ENCODE measurements around the gene PRR16.
A peak's percentile ranks its signal among the peaks of the same experiment; 100 is the strongest.
"Not testable (repeated sequence)": the region's sequence is repeated elsewhere in the genome, so short reads cannot be mapped to it uniquely, and the experiment has no call there.

PRR16 gene

GRCh38 chr5:120463991-120464626 is at the start of gene PRR16:
Gene PRR16 (plus strand): TSS chr5:120464300.
- peaks cover 6% of the 10 kb centered on the region for H3K4me1 Mint-ChIP-seq (ENCODE audit: low read depth)
- H3K27me3 Mint-ChIP-seq (ENCODE audit: low read depth): peaks cover 60% of the 10 kb centered on the region
- no peak for DNase-seq (ENCODE audit: low spot score)
- H3K9me3 Mint-ChIP-seq: no peaks in the 10 kb centered on the region
- H3K4me3 Mint-ChIP-seq: peak within 1 kb of the TSS; percentile 65
- no peak within 1 kb of the TSS for H3K27ac Mint-ChIP-seq
- H3K36me3 Mint-ChIP-seq (ENCODE audit: low read depth): no peaks in the 10 kb centered on the region

DNA sequence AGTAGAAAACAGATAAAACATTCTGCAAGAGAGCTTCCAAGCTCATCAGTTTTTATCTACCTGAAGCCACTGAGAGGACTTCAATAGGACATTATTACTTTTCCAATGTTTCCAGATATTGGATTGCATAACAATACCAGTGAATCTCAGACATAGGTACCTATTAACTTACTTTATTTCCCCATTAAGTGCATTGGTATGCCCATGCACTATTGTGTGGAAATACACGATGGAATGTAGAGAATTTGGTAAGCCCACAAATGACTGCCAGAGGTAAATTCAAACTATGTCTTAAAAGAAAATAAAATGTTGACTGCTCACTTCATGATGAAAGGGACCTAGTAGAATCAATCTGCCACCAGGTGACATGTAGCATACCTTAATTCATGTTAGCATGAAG is 48.1 kb upstream of the PRR16 start:
- H3K36me3 Mint-ChIP-seq (ENCODE audit: low read depth): no peaks in the 10 kb centered on the region
- H3K9me3 Mint-ChIP-seq: no peaks in the 10 kb centered on the region
- no peaks in the 10 kb centered on the region for H3K27me3 Mint-ChIP-seq (ENCODE audit: low read depth)
- H3K4me1 Mint-ChIP-seq (ENCODE audit: low read depth): no peaks in the 10 kb centered on the region
- no peak overlapping the region for H3K4me3 Mint-ChIP-seq
- no peak overlapping the region for H3K27ac Mint-ChIP-seq
- no peak for DNase-seq (ENCODE audit: low spot score)

GRCh38 chr5:120419127-120419526 is 45.0 kb upstream of the PRR16 start:
- no peaks in the 10 kb centered on the region for H3K4me1 Mint-ChIP-seq (ENCODE audit: low read depth)
- no peaks in the 10 kb centered on the region for H3K9me3 Mint-ChIP-seq
- no peaks in the 10 kb centered on the region for H3K27me3 Mint-ChIP-seq (ENCODE audit: low read depth)
- DNase-seq (ENCODE audit: low spot score): no peak
- H3K4me3 Mint-ChIP-seq: no peak overlapping the region
- H3K27ac Mint-ChIP-seq: no peak overlapping the region
- H3K36me3 Mint-ChIP-seq (ENCODE audit: low read depth): no peaks in the 10 kb centered on the region

GRCh38 chr5:120426633-120427275 is 37.3 kb upstream of the PRR16 start:
- H3K4me3 Mint-ChIP-seq; H3K4me1 Mint-ChIP-seq (ENCODE audit: low read depth); H3K36me3 Mint-ChIP-seq (ENCODE audit: low read depth); H3K27ac Mint-ChIP-seq; H3K27me3 Mint-ChIP-seq (ENCODE audit: low read depth); DNase-seq (ENCODE audit: low spot score): not testable (repeated sequence)
- H3K9me3 Mint-ChIP-seq: peaks cover 16% of the 10 kb centered on the region

DNA sequence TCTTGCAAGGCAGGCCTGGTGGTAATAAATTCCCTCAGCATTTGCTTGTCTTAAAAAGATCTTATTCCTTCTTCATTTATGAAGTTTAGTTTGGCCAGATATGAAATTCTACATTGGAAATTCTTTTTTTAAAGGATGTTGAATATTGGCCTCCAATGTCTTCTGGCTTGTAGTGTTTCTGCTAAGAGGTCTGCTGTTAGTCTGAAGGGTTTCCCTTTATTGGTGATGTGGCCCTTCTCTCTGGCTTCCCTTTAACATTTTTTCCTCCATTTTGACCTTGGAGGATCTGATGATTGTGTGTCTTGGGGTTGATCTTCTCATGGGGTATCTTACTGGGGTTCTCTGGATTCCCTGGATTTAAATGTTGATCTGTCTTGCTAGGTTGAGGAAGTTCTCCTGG is 33.5 kb upstream of the PRR16 start:
- Mint-ChIP-seq H3K36me3 (ENCODE audit: low read depth) (no peaks in the 10 kb centered on the region), H3K27me3 (ENCODE audit: low read depth) (no peaks in the 10 kb centered on the region), H3K4me3 (no peak overlapping the region), H3K4me1 (ENCODE audit: low read depth) (no peaks in the 10 kb centered on the region), H3K9me3 (peaks cover 13% of the 10 kb centered on the region), H3K27ac (no peak overlapping the region)
- DNase-seq (ENCODE audit: low spot score): no peak

DNA sequence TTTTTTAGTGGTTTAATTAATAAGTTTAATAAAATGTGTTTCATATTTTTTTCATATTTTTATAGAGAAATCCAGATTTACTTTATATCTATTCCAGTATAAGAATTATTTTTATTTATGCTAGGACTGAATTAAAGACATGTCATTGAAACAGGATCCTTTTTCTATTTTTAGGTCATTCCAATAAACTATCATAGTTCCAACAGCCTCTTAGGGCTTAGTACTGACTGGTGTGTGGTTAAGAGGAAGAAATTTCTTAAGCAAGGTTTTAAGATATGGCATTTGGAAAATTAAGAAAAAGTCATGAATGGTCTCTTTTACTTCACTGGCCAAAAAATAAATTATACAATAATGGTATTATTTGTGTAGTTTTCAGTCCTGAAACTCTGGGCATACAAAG is 31.2 kb upstream of the PRR16 start:
- Mint-ChIP-seq H3K27ac (no peak overlapping the region), H3K4me3 (no peak overlapping the region), H3K4me1 (ENCODE audit: low read depth) (no peaks in the 10 kb centered on the region), H3K27me3 (ENCODE audit: low read depth) (no peaks in the 10 kb centered on the region), H3K36me3 (ENCODE audit: low read depth) (no peaks in the 10 kb centered on the region), H3K9me3 (peaks cover 10% of the 10 kb centered on the region)
- no peak for DNase-seq (ENCODE audit: low spot score)

- Mint-ChIP-seq H3K27ac (no peak overlapping the region), H3K36me3 (ENCODE audit: low read depth) (no peaks in the 10 kb centered on the region), H3K27me3 (ENCODE audit: low read depth) (no peaks in the 10 kb centered on the region), H3K4me3 (no peak overlapping the region), H3K4me1 (ENCODE audit: low read depth) (no peaks in the 10 kb centered on the region), H3K9me3 (peaks cover 3% of the 10 kb centered on the region)
- DNase-seq (ENCODE audit: low spot score): no peak
These were observed 29.0 kb upstream of the PRR16 start for GRCh38 chr5:120435129-120435528.

- H3K4me3 Mint-ChIP-seq: no peak overlapping the region
- no peaks in the 10 kb centered on the region for H3K4me1 Mint-ChIP-seq (ENCODE audit: low read depth)
- no peaks in the 10 kb centered on the region for H3K36me3 Mint-ChIP-seq (ENCODE audit: low read depth)
- no peak for DNase-seq (ENCODE audit: low spot score)
- H3K27me3 Mint-ChIP-seq (ENCODE audit: low read depth): no peaks in the 10 kb centered on the region
- H3K27ac Mint-ChIP-seq: no peak overlapping the region
- no peaks in the 10 kb centered on the region for H3K9me3 Mint-ChIP-seq
These were observed 27.1 kb upstream of the PRR16 start for GRCh38 chr5:120436996-120437395.

- Mint-ChIP-seq H3K9me3 (no peaks in the 10 kb centered on the region), H3K4me3 (no peak overlapping the region), H3K27me3 (ENCODE audit: low read depth) (no peaks in the 10 kb centered on the region), H3K4me1 (ENCODE audit: low read depth) (no peaks in the 10 kb centered on the region), H3K27ac (no peak overlapping the region), H3K36me3 (ENCODE audit: low read depth) (no peaks in the 10 kb centered on the region)
- DNase-seq (ENCODE audit: low spot score): no peak
These were observed 21.4 kb upstream of the PRR16 start for GRCh38 chr5:120442694-120443093.

GRCh38 chr5:120443607-120444006 is 20.5 kb upstream of the PRR16 start:
- Mint-ChIP-seq H3K27me3 (ENCODE audit: low read depth) (no peaks in the 10 kb centered on the region), H3K9me3 (no peaks in the 10 kb centered on the region), H3K27ac (no peak overlapping the region)

DNA sequence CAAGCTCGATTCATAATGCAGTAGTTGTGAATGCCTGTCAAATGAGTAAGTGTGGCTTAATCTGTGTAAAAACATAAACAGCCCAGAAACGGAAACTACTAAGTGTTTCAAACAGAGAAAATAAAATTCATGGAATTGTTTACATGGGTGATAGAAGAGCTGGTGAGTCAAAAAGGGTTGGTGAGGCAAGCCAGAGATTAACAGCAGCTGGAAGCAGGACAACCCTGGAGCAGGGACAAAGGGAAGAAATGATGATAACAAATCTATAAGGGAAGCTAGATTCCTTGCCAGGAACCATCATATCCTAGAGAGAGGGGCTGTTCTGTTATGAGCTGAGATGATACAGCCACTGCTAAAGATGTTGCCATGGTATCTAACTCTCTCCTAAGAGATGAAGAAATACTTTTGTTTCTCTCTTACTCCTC is 18.0 kb upstream of the PRR16 start:
- Mint-ChIP-seq H3K4me1 (ENCODE audit: low read depth) (no peaks in the 10 kb centered on the region), H3K27ac (no peak overlapping the region), H3K4me3 (no peak overlapping the region), H3K36me3 (ENCODE audit: low read depth) (no peaks in the 10 kb centered on the region), H3K9me3 (no peaks in the 10 kb centered on the region), H3K27me3 (ENCODE audit: low read depth) (no peaks in the 10 kb centered on the region)
- DNase-seq (ENCODE audit: low spot score): no peak

More at GRCh38 chr5:120443607-120444006, 20.5 kb upstream of the PRR16 start:
- Mint-ChIP-seq H3K36me3 (ENCODE audit: low read depth) (no peaks in the 10 kb centered on the region), H3K4me1 (ENCODE audit: low read depth) (no peaks in the 10 kb centered on the region), H3K4me3 (no peak overlapping the region)
- DNase-seq (ENCODE audit: low spot score): no peak

DNA sequence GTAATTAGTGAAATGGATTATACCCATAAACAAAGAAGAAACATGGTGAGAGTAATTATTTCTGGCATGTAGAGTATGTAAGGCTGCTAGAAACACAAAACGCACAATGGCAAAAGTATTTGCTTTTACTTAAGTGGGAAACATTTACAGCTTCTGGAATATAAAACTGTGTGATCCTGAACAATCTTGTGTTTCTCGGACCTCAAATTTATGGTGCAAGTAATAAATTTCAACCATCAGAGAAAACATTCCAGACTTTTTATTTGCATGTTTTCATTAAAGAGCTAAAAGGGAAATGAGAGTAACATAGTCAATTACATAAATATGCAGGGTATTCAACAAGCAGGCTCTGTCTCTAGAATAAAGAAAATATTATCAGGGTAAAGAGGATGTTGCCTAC is 17.2 kb upstream of the PRR16 start:
- no peak for DNase-seq (ENCODE audit: low spot score)
- Mint-ChIP-seq H3K9me3 (no peaks in the 10 kb centered on the region), H3K36me3 (ENCODE audit: low read depth) (no peaks in the 10 kb centered on the region), H3K4me1 (ENCODE audit: low read depth) (no peaks in the 10 kb centered on the region), H3K27ac (no peak overlapping the region), H3K27me3 (ENCODE audit: low read depth) (no peaks in the 10 kb centered on the region), H3K4me3 (no peak overlapping the region)

DNA sequence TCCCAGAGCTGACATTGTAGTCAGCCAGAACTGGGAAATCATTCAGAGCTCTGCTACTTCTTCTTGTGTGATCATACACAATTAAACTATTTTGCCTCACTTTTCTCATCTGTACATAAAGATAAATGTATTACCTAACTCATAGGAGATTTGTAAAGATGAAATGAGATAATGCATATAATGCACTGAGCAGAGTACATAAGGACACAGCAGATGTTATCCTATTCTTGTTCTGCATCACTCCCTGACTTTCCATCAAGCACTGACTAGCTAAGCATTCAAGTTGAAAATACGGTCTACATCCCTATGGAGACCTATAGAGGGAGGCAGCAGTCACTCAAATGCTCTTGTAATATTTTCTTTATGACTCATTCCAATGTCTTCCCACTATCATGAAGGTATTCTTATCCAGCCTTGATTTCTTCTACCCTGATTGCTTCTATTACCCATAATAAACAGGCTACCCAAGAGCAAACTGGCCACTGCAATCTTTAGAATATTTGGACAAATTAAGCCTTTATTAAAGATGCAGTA is 16.3 kb upstream of the PRR16 start:
- Mint-ChIP-seq H3K36me3 (ENCODE audit: low read depth) (no peaks in the 10 kb centered on the region), H3K9me3 (no peaks in the 10 kb centered on the region), H3K27ac (no peak overlapping the region), H3K4me3 (no peak overlapping the region), H3K27me3 (ENCODE audit: low read depth) (no peaks in the 10 kb centered on the region), H3K4me1 (ENCODE audit: low read depth) (no peaks in the 10 kb centered on the region)
- no peak for DNase-seq (ENCODE audit: low spot score)

DNA sequence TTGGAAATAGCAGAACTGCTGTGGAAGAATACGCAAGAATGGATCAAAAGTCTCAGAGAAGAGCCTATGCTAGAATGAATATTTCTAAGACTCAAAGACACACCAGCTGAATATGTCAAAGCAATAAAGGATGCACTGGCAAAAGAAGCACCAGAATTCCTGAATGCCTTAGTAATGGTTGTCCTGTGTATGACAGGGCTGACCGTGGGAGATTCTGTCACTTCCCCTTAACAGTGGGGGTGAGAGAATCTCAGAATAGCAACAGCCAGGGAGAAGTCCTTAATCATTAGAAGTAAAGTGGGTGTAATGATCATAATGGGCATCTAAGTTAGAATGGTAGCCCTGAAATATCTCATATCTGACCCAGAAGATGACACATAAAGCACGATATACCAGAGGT is 14.6 kb upstream of the PRR16 start:
- Mint-ChIP-seq H3K36me3 (ENCODE audit: low read depth) (no peaks in the 10 kb centered on the region), H3K4me3 (no peak overlapping the region), H3K27ac (no peak overlapping the region), H3K9me3 (no peaks in the 10 kb centered on the region), H3K27me3 (ENCODE audit: low read depth) (peaks cover 3% of the 10 kb centered on the region), H3K4me1 (ENCODE audit: low read depth) (no peaks in the 10 kb centered on the region)
- DNase-seq (ENCODE audit: low spot score): no peak

DNA sequence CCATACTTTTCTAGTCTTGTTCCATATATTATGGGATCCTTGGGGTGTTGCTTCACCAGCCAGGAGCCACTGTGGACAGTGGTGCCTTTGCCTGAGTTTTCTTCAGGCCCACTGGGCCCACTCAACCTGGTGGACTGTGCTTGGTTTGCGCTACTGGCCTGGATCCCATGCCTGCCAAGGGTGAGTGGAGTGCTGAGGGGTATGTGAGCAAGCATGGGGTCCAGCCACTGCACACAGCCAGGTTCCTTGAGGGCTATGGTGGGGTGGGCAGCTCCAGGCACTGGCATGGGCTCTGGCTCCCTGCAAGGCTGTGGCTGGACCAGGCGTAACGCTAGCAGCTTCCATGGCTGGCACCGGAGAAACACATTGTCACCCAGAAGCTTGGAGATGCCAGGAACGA is 13.2 kb upstream of the PRR16 start:
- Mint-ChIP-seq H3K27me3 (ENCODE audit: low read depth) (peaks cover 5% of the 10 kb centered on the region), H3K4me3 (no peak overlapping the region), H3K9me3 (no peaks in the 10 kb centered on the region), H3K27ac (no peak overlapping the region), H3K36me3 (ENCODE audit: low read depth) (no peaks in the 10 kb centered on the region), H3K4me1 (ENCODE audit: low read depth) (no peaks in the 10 kb centered on the region)
- DNase-seq (ENCODE audit: low spot score): no peak

Measured in T-helper 2 cell treated with Interferon-gamma antibody and Interleukin-4, amounts not matched to agents 5 μg/mL and 100 μg/mL, for 36 hours (primary cell).